Sigmoid colon (tissue), 7 donors: ENCODE data around the gene NRXN3. TPM values are rescaled to one million over a fixed set of nuclear protein-coding genes. Genes with fewer than 3 reads are reported as not detected.

ENCODE experiments used
- DNase-seq: peaks from one replicate; pipeline ENCODE4 v3.0.0-alpha.2; 2019
- H3K27ac ChIP-seq, 4 donors: fragments of 200-600 bp; sonication (generic); one replicate each; pipeline ENCODE4 v1.5.1; 2016 to 2019; ENCODE audit warnings: mild to moderate bottlenecking in 1 of 4
- H3K27me3 ChIP-seq, 3 donors: fragments of 200-600 bp; sonication (generic); one replicate each; pipeline ENCODE4 v1.5.1; 2019; ENCODE audit warnings: mild to moderate bottlenecking in 1 of 3
- H3K36me3 ChIP-seq, 4 donors: fragments of 200-600 bp; sonication (generic); one replicate each; pipeline ENCODE4 v1.5.1; 2016 to 2019
- H3K4me1 ChIP-seq, 4 donors: fragments of 200-600 bp; sonication (generic); one replicate each; pipeline ENCODE4 v1.5.1; 2017 to 2019
- H3K4me3 ChIP-seq, 4 donors: fragments of 200-600 bp; sonication (generic); one replicate each; pipeline ENCODE4 v1.5.1; 2017 to 2019; ENCODE audit warnings: mild to moderate bottlenecking in 2 of 4, moderate library complexity in 1 of 4
- H3K9me3 ChIP-seq, 4 donors: fragments of 200-600 bp in 3 of 4; sonication (generic) in 3 of 4; one replicate each; pipeline versions ENCODE4 v1.5.1 to v1.6.1; 2013 to 2019
- EP300 ChIP-seq, 4 donors: sonication (generic); formaldehyde crosslinking; IDR thresholded peaks; one replicate each; pipeline ENCODE4 v1.6.1; 2017; ENCODE audit warnings: antibody characterized with exemption in 4 of 4
- POLR2A ChIP-seq, 2 donors: fragments of 450-650 bp; IDR thresholded peaks; one replicate each; pipeline ENCODE4 v1.6.1; 2016; ENCODE audit warnings: antibody characterized with exemption in 2 of 2, mild to moderate bottlenecking in 2 of 2, moderate library complexity in 2 of 2
- POLR2AphosphoS5 ChIP-seq, 4 donors: sonication (generic); formaldehyde crosslinking; IDR thresholded peaks; one replicate each; pipeline ENCODE4 v1.6.1; 2017; ENCODE audit warnings: antibody characterized with exemption in 4 of 4
- WGBS, 2 donors: extraction: QIAGEN DNeasy Blood & Tissue Kit; methylation state at CpG; one replicate each; pipeline ENCODE4 v1.1.7; 2013; 5-methylcytosine and 5-hydroxymethylcytosine counted together
- intact Hi-C: fragments of 100-400 bp; cut with DNase I; formaldehyde crosslinking; loops from one replicate; pipeline ENCODE4 v1.15.1; 2023
- polyA plus RNA-seq, 3 donors: library from polyadenylated mRNA; stranded (reverse); fragments of 200-250 nt; gene quantifications; one replicate each; pipeline ENCODE4 v1.2.3, GENCODE V29; 2013
- total RNA-seq, 4 donors: library from RNA; depleted of rRNA; stranded (reverse); fragments of >200 nt; gene quantifications; one replicate each; pipeline ENCODE4 v1.1.0, GENCODE V29; 2016
- TF ChIP-seq, protein P1 (sequence below), 4 experiments: fragments of 450-650 bp in 3 of 4; fragments of 200-600 bp in 1 of 4; IDR thresholded peaks; one replicate each; pipeline ENCODE4 v1.5.1; 2016 to 2019; ENCODE audit warnings: antibody characterized with exemption in 4 of 4, mild to moderate bottlenecking in 3 of 4, moderate library complexity in 2 of 4
- donor health status: healthy with polysubstance abuse.
- donor health status: Bipolar disorder and iron deficiency.
- donor health status: healthy.

Gene NRXN3
- total and polyA plus RNA-seq, 7 donors: 0.23 to 46.3 (median 23.2) TPM

DNA sequence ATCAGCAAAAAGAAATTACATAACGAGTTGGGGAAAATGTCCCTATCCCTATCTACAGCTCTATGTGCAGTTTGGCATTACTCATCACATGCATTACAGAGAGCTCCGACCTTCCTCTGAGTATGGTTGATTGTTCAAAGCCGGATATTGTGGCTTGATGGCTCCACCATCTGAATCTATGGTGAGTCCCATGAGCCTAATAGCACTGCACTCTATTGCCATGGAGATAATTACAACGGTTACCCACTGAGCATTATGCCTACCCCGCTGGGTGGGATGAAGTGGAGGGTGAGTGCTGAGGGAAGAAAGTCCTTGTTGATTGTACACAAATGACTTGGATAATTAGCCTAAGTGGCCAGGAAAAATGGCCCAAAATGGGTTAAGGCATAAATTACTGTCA lies 800.5 kb downstream of the NRXN3 start:
- Histone ChIP-seq H3K27me3 (no peaks in the 10 kb centered on the region), H3K4me1 (peaks cover 0 to 12% (median 4%) of the 10 kb centered on the region in 4 donors), H3K4me3 (no peak overlapping the region), H3K9me3 (no peaks in the 10 kb centered on the region), H3K36me3 (no peaks in the 10 kb centered on the region), H3K27ac (no peak overlapping the region)
- TF ChIP-seq POLR2A (IDR thresholded peaks at IDR 0.05): no peak
- TF ChIP-seq EP300 (IDR thresholded peaks at IDR 0.05): no peak
- TF ChIP-seq, protein P1, sequence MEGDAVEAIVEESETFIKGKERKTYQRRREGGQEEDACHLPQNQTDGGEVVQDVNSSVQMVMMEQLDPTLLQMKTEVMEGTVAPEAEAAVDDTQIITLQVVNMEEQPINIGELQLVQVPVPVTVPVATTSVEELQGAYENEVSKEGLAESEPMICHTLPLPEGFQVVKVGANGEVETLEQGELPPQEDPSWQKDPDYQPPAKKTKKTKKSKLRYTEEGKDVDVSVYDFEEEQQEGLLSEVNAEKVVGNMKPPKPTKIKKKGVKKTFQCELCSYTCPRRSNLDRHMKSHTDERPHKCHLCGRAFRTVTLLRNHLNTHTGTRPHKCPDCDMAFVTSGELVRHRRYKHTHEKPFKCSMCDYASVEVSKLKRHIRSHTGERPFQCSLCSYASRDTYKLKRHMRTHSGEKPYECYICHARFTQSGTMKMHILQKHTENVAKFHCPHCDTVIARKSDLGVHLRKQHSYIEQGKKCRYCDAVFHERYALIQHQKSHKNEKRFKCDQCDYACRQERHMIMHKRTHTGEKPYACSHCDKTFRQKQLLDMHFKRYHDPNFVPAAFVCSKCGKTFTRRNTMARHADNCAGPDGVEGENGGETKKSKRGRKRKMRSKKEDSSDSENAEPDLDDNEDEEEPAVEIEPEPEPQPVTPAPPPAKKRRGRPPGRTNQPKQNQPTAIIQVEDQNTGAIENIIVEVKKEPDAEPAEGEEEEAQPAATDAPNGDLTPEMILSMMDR (IDR thresholded peaks at IDR 0.05): no peak
- TF ChIP-seq POLR2AphosphoS5 (IDR thresholded peaks at IDR 0.05): no peak
- WGBS, 2 donors: 82 to 85% methylated on average over 5 of the region's 5 CpGs
- intact Hi-C loops: no loop called here
- DNase-seq: no peak

DNA sequence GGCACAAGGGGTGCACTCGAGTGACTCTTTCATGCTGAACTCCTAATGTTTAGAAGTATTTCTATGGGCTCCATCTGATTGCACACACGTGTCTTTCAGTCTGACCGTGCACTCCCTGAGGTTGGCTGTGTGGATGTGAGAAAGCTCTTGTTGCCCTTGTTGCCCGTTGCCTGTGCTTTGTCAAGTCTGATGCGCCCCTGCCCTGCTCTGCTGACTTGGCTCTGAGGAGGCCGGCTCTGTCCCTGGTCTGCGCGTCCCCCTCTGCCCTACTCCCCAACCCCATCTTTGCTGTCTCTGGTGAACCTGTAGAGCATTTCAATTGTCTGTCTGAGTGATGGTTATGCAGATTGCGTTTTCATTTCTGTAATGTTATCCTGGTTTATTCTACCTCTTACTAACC lies 802.3 kb downstream of the NRXN3 start:
- no peak overlapping the region for H3K4me3 ChIP-seq
- intact Hi-C loops: no loop called here
- H3K27me3 ChIP-seq: no peaks in the 10 kb centered on the region
- WGBS, 2 donors: 85 to 89% methylated on average over 9 of the region's 9 CpGs
- no peak for DNase-seq
- no peaks in the 10 kb centered on the region for H3K9me3 ChIP-seq
- TF ChIP-seq, protein P1 (IDR thresholded peaks at IDR 0.05): no peak
- TF ChIP-seq POLR2A (IDR thresholded peaks at IDR 0.05) (no peak), POLR2AphosphoS5 (IDR thresholded peaks at IDR 0.05) (no peak), EP300 (IDR thresholded peaks at IDR 0.05) (no peak)
- peaks cover 0 to 12% (median 4%) of the 10 kb centered on the region in 4 donors for H3K4me1 ChIP-seq
- no peaks in the 10 kb centered on the region for H3K36me3 ChIP-seq
- H3K27ac ChIP-seq: no peak overlapping the region

DNA sequence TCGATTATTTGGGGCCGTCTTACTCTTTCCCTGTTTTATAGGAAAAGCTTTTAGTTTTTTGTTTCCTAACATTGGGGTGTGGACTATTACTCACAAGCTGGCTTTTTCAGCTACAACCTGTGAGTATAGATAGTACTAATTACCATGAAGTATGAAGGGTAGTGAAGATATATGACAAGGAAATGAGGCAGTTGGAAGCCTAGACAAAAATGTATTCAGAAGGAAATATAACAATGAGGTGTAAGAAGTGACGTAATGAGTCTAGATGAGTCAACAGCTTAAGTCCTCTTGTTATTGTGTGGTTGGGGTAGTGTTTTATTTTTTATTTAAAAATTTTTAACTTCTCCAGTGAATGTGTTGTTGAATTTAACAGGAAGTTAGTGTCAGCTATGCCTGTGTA lies 804.5 kb downstream of the NRXN3 start:
- H3K4me3 ChIP-seq: no peak overlapping the region
- H3K27ac ChIP-seq: no peak overlapping the region
- no peak for DNase-seq
- H3K4me1 ChIP-seq: peaks cover 0 to 3% (median 1%) of the 10 kb centered on the region in 4 donors
- no peaks in the 10 kb centered on the region for H3K36me3 ChIP-seq
- TF ChIP-seq POLR2A (IDR thresholded peaks at IDR 0.05) (no peak), POLR2AphosphoS5 (IDR thresholded peaks at IDR 0.05) (no peak), EP300 (IDR thresholded peaks at IDR 0.05) (no peak)
- TF ChIP-seq, protein P1 (IDR thresholded peaks at IDR 0.05): no peak
- intact Hi-C loops: no loop called here
- WGBS, 2 donors: 34 to 69% methylated on average over 3 of the region's 3 CpGs
- no peaks in the 10 kb centered on the region for H3K9me3 ChIP-seq
- H3K27me3 ChIP-seq: no peaks in the 10 kb centered on the region

DNA sequence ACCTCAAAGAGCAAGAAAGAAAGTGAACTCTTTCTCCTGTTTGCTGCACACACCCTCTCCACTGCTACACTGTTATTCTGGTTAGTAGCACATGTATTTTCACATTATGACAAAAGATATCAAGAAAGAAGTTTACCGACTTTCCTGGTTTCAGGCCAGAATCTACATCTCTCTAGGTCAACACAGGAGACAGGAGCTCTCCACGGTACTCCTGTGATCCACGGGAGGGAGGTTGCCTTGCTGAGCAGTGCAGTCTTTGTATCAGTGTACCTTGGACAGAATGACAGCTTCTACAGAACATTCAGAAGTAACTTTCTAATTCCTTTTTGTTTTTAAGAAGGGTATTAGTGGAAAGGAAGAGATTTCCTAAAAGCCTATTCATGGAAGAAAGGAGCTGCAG lies 805.6 kb downstream of the NRXN3 start:
- intact Hi-C loops: no loop called here
- no peak for DNase-seq
- Histone ChIP-seq H3K27ac (no peak overlapping the region), H3K36me3 (no peaks in the 10 kb centered on the region), H3K4me1 (no peaks in the 10 kb centered on the region), H3K27me3 (no peaks in the 10 kb centered on the region), H3K4me3 (no peak overlapping the region), H3K9me3 (no peaks in the 10 kb centered on the region)
- WGBS, 2 donors: 28 to 61% methylated on average over 3 of the region's 3 CpGs
- TF ChIP-seq, protein P1 (IDR thresholded peaks at IDR 0.05): no peak
- no peak for TF ChIP-seq POLR2A (IDR thresholded peaks at IDR 0.05)
- no peak for TF ChIP-seq EP300 (IDR thresholded peaks at IDR 0.05)

DNA sequence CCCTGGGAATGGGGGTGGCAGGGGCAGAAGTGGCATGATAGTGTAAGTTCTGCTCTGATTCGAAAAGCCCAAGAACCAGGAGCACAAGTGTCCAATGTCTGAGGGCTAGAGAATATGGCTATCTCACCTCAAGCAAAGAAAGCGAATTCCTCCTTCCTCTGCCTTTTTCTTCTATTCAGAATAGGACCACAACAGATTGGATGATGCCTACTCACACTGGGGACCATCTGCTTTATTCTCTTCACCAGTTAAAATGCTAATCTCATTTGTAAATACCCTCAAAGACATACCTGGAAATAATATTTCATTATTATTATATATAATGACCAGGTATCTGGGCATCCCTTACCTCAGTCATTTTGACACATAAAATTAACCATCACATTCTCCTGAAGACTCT lies 808.7 kb downstream of the NRXN3 start:
- WGBS, 2 donors: 71 to 78% methylated on average over 2 of the region's 2 CpGs
- intact Hi-C loops: no loop called here

More for the DNA sequence above, 808.7 kb downstream of the NRXN3 start:
- H3K4me3 ChIP-seq: no peak overlapping the region
- H3K27me3 ChIP-seq: no peaks in the 10 kb centered on the region
- H3K27ac ChIP-seq: no peak overlapping the region
- no peaks in the 10 kb centered on the region for H3K36me3 ChIP-seq
- no peaks in the 10 kb centered on the region for H3K9me3 ChIP-seq
- no peak for DNase-seq
- TF ChIP-seq EP300 (IDR thresholded peaks at IDR 0.05) (no peak), POLR2AphosphoS5 (IDR thresholded peaks at IDR 0.05) (no peak), POLR2A (IDR thresholded peaks at IDR 0.05) (no peak)
- TF ChIP-seq, protein P1 (IDR thresholded peaks at IDR 0.05): no peak
- no peaks in the 10 kb centered on the region for H3K4me1 ChIP-seq
